HFFc6 (cell line): ENCODE measurements around the gene RAVER1. TPM values are rescaled to one million over a fixed set of nuclear protein-coding genes. Genes with fewer than 3 reads are reported as not detected.
"Not testable (repeated sequence)": the region's sequence is repeated elsewhere in the genome, so short reads cannot be mapped to it uniquely, and the experiment has no call there.

Source experiments
- DNase-seq: peaks from one replicate; pipeline ENCODE4 v3.0.0-alpha.2; 2018
- H3K27ac Mint-ChIP-seq: 2 replicates; pipeline ENCODE4 v1.8.0; 2020; ENCODE audit warnings: mild to moderate bottlenecking, mixed read lengths
- H3K27me3 Mint-ChIP-seq: 2 replicates; pipeline ENCODE4 v1.8.0; 2021; ENCODE audit warnings: mild to moderate bottlenecking, moderate library complexity, mixed read lengths; ENCODE audit not compliant: insufficient read depth
- H3K36me3 Mint-ChIP-seq: 2 replicates; pipeline ENCODE4 v1.8.0; 2021; ENCODE audit warnings: low read depth, mixed read lengths
- H3K4me1 Mint-ChIP-seq: 2 replicates; pipeline ENCODE4 v1.8.0; 2020; ENCODE audit warnings: low read depth, mixed read lengths
- H3K4me3 Mint-ChIP-seq: 2 replicates; pipeline ENCODE4 v1.8.0; 2020; ENCODE audit warnings: mild to moderate bottlenecking, moderate library complexity, mixed read lengths
- H3K9me3 Mint-ChIP-seq: 2 replicates; pipeline ENCODE4 v1.8.0; 2020; ENCODE audit warnings: mild to moderate bottlenecking, mixed read lengths
- CTCF ChIP-seq: fragments of 200-600 bp; sonication (generic); IDR thresholded peaks from 2 replicates; pipeline ENCODE4 v1.5.0; 2021; ENCODE audit warnings: antibody characterized with exemption, mild to moderate bottlenecking
- long read RNA-seq: library from polyadenylated mRNA; unstranded; transcript quantifications from one replicate; pipeline ENCODE4 v2.0.0, GENCODE V29; 2019
- total RNA-seq, 6 experiments: library from RNA; stranded (reverse); fragmentation: NEBNext Ultra II Directional; extraction: Animal tissue kit (Norgen Biotek cat#: 25700); gene quantifications; 2 replicates in 1 of 6; 3 replicates in 5 of 6; pipeline ENCODE4 v1.2.3, GENCODE V29; 2021

The RAVER1 gene, protein sequence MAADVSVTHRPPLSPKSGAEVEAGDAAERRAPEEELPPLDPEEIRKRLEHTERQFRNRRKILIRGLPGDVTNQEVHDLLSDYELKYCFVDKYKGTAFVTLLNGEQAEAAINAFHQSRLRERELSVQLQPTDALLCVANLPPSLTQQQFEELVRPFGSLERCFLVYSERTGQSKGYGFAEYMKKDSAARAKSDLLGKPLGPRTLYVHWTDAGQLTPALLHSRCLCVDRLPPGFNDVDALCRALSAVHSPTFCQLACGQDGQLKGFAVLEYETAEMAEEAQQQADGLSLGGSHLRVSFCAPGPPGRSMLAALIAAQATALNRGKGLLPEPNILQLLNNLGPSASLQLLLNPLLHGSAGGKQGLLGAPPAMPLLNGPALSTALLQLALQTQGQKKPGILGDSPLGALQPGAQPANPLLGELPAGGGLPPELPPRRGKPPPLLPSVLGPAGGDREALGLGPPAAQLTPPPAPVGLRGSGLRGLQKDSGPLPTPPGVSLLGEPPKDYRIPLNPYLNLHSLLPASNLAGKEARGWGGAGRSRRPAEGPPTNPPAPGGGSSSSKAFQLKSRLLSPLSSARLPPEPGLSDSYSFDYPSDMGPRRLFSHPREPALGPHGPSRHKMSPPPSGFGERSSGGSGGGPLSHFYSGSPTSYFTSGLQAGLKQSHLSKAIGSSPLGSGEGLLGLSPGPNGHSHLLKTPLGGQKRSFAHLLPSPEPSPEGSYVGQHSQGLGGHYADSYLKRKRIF
- total RNA-seq, result 10 to 100 TPM; 52.1 to 58.3 (median 55.6) TPM
- long read RNA-seq, transcript RAVER1-208 (13 exons, 3,501 nt), result major isoform, 5 of 9 reads
- long read RNA-seq, partial matches to known transcripts, result 1 of 9 reads
- long read RNA-seq, other reads (novel, unspliced or antisense), result 3 of 9 reads

DNA sequence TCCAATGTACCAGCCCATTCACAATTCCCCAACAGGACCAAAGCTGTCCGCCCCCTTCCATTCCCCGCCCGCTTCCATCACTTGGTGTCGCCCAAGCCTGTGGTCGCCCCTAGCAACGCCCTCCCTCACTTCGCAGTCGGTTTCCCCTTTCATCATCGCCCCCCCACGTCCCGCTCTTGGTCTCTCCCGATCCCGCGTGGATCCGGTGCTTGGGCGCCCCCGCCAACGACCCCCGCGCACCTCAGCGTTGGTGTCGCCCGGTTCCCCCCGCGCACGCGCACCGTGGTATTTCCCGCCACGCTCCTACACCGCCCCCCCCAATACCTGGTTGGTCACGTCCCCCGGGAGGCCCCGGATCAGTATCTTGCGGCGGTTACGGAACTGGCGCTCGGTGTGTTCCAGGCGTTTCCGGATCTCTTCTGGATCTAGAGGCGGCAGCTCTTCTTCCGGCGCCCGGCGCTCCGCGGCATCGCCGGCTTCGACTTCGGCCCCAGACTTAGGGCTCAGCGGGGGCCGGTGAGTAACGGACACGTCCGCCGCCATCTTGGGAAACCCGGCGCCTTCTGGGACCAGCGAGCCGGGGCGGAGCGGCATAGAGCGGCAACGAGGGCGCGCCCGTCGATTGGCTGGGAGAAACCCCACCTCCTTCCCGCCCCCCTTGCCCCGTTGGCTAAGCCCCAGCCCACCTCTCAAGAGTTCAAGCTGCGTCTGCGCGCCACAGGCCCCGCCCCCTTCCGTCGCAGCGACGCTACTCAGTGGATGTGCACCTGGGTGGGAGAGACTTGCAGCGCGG, at the start of gene RAVER1:
Gene RAVER1, minus strand, starts transcription at position 565 of the 793 bp plus-strand sequence. Its CDS starts 22 bp downstream, at position 543.
- Mint-ChIP-seq H3K4me1 (peaks cover 17% of the 10 kb centered on the region), H3K36me3 (peaks cover 16% of the 10 kb centered on the region; the same call in 1 of the 2 replicates), H3K9me3 (no peaks in the 10 kb centered on the region), H3K4me3 (peak within 1 kb of the TSS; percentile 99), H3K27me3 (no peaks in the 10 kb centered on the region; the same call in none of the 2 replicates), H3K27ac (peak within 1 kb of the TSS; percentile 97)
- no peak; the same call in 1 of the 2 replicates for TF ChIP-seq CTCF
- peak; percentile 95 for DNase-seq

- H3K9me3 Mint-ChIP-seq, H3K27ac Mint-ChIP-seq, H3K4me3 Mint-ChIP-seq, DNase-seq, H3K36me3 Mint-ChIP-seq, H3K27me3 Mint-ChIP-seq: not testable (repeated sequence)
- peaks cover 18% of the 10 kb centered on the region for H3K4me1 Mint-ChIP-seq
These were observed 49.8 kb upstream of the RAVER1 start for GRCh38 chr19:10383223-10383499.

- DNase-seq, result peak; percentile 96
- Mint-ChIP-seq H3K27me3 (peaks cover 1% of the 10 kb centered on the region), H3K27ac (peak within 1 kb of the TSS; percentile 84), H3K4me1 (peaks cover 18% of the 10 kb centered on the region), H3K4me3 (peak within 1 kb of the TSS; percentile 98), H3K9me3 (no peaks in the 10 kb centered on the region), H3K36me3 (peaks cover 12% of the 10 kb centered on the region)
- no peak for TF ChIP-seq CTCF
These were observed 47.2 kb upstream of the RAVER1 start, which contains the start of gene TYK2 for GRCh38 chr19:10380313-10381102. Gene TYK2 (minus strand): TSS chr19:10380572. CDS start chr19:10378406, 2,166 bp downstream.

DNA sequence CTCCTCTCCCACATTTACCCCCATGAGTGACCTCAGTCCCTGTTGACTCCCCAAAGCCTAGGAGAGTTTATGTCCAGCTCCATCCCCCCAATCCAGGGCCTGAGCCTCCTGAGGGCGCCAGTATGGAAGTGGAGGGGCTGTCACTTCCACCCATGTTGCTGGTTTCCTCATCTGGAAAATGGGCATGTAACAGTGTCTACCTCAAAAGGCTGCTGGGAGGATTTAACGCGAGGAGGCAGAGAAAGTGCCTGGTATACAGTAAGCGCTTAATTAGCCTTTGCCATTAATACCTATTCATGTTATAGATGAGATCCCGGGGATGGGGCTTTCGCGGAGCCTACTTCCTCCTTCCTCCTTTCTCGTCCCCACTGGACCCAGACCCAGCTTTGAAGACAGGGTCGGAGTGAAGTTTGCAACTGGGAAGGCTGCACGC, 46.6 kb upstream of the RAVER1 start:
- H3K27me3 Mint-ChIP-seq, result peaks cover 1% of the 10 kb centered on the region
- no peak for DNase-seq

More for the DNA sequence above, 46.6 kb upstream of the RAVER1 start:
- H3K36me3 Mint-ChIP-seq, result peaks cover 14% of the 10 kb centered on the region
- H3K27ac Mint-ChIP-seq, result peak overlapping the region; percentile 84
- peak overlapping the region; percentile 98 for H3K4me3 Mint-ChIP-seq
- peaks cover 18% of the 10 kb centered on the region for H3K4me1 Mint-ChIP-seq
- TF ChIP-seq CTCF, result no peak
- no peaks in the 10 kb centered on the region for H3K9me3 Mint-ChIP-seq
